CD8-positive, alpha-beta memory T cell (primary cell): Measurements from ENCODE around the gene BNC2. TPM values are rescaled to one million over a fixed set of nuclear protein-coding genes. Genes with fewer than 3 reads are reported as not detected.
A peak's percentile ranks its signal among the peaks of the same experiment; 100 is the strongest.

ENCODE experiments used
- CTCF ChIA-PET: fragments of 350-600 bp; sonication (Branson Sonifier 250); formaldehyde crosslinking; loops from one replicate; lab custom pipeline; 2021; ENCODE audit warnings: antibody characterized with exemption; lab: Charles Lee
- POLR2A ChIA-PET: fragments of 350-600 bp; sonication (Branson Sonifier 250); formaldehyde crosslinking; loops from one replicate; lab custom pipeline; 2021; ENCODE audit warnings: antibody characterized with exemption; lab: Charles Lee
- DNase-seq, 5 donors: peaks; one replicate each; pipeline versions ENCODE4 v3.0.0 to v3.0.0-alpha.2; 2020 to 2022; ENCODE audit warnings: mixed read lengths in 1 of 5
- H3K27ac ChIP-seq: one replicate; pipeline ENCODE4 v1.7.0; 2013; ENCODE audit warnings: low read depth, mild to moderate bottlenecking, low read length, moderate library complexity
- H3K27me3 ChIP-seq: 2 replicates; pipeline ENCODE4 v1.7.0; 2013; ENCODE audit warnings: low read length, mild to moderate bottlenecking; ENCODE audit not compliant: insufficient read depth, poor library complexity, severe bottlenecking
- H3K36me3 ChIP-seq: 2 replicates; pipeline ENCODE4 v1.7.0; 2013; ENCODE audit warnings: mild to moderate bottlenecking, low read length, moderate library complexity; ENCODE audit not compliant: insufficient read depth
- H3K4me1 ChIP-seq: 2 replicates; pipeline ENCODE4 v1.7.0; 2013; ENCODE audit warnings: mild to moderate bottlenecking, low read length, moderate library complexity; ENCODE audit not compliant: insufficient read depth
- H3K4me3 ChIP-seq: 2 replicates; pipeline ENCODE4 v1.7.0; 2013; ENCODE audit warnings: mild to moderate bottlenecking, low read length
- H3K9me3 ChIP-seq: 2 replicates; pipeline ENCODE4 v1.7.0; 2013; ENCODE audit warnings: mild to moderate bottlenecking, low read length
- H3K27ac Mint-ChIP-seq, 8 donors: one replicate each; pipeline ENCODE4 v1.8.0; 2020 to 2021; ENCODE audit warnings: mixed read lengths in 8 of 8, mild to moderate bottlenecking in 6 of 8, inconsistent platforms in 3 of 8, moderate library complexity in 3 of 8
- H3K27me3 Mint-ChIP-seq, 2 donors: one replicate each; pipeline ENCODE4 v1.8.0; 2020 to 2021; ENCODE audit warnings: mixed read lengths in 2 of 2, mild to moderate bottlenecking in 1 of 2, moderate library complexity in 1 of 2
- H3K36me3 Mint-ChIP-seq, 3 donors: one replicate each; pipeline ENCODE4 v1.8.0; 2020 to 2021; ENCODE audit warnings: mixed read lengths in 3 of 3, inconsistent platforms in 1 of 3, mild to moderate bottlenecking in 1 of 3
- H3K4me1 Mint-ChIP-seq, 3 donors: one replicate each; pipeline ENCODE4 v1.8.0; 2020 to 2021; ENCODE audit warnings: mixed read lengths in 3 of 3, inconsistent platforms in 1 of 3, mild to moderate bottlenecking in 1 of 3
- H3K4me3 Mint-ChIP-seq, 7 donors: one replicate each; pipeline ENCODE4 v1.8.0; 2020 to 2021; ENCODE audit warnings: mixed read lengths in 7 of 7, mild to moderate bottlenecking in 6 of 7, moderate library complexity in 4 of 7, inconsistent platforms in 2 of 7
- H3K9me3 Mint-ChIP-seq, 5 donors: one replicate each; pipeline ENCODE4 v1.8.0; 2020 to 2022; ENCODE audit warnings: mixed read lengths in 5 of 5, mild to moderate bottlenecking in 3 of 5, moderate library complexity in 2 of 5, inconsistent platforms in 1 of 5
- polyA plus RNA-seq: library from polyadenylated mRNA; unstranded; fragments of 300-500 nt; fragmentation: Illumina TruSeq; gene quantifications from one replicate; pipeline ENCODE4 v1.2.3, GENCODE V29; 2021
- total RNA-seq, 2 experiments: library from RNA; stranded (reverse); gene quantifications; one replicate each; pipeline ENCODE4 v1.2.3, GENCODE V29; 2021

The BNC2 gene
- total and polyA plus RNA-seq, 3 experiments from 2014 or later = 0.18 TPM; not detected in 2

DNA sequence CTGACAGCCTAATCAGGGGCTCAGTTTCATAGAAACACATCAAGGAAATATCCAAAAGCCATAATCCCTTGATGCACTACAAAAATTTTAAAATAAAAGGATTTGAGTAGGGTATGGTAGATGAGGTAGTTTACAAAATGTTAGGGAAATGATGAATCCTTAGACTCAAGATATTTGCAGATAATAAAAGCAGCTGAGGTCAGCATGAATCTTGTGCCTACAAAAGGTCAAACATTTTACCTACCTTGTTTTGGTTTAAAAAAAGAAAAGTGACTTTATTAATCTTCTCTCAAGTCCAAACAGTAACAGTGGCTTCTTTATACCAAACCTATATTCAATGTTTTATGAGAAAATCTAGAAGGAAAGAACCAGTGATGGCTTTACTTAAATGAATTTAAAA, 135.5 kb downstream of the BNC2 start:
- Histone ChIP-seq H3K4me1 (no peaks in the 10 kb centered on the region), H3K36me3 (no peaks in the 10 kb centered on the region), H3K27me3 (no peaks in the 10 kb centered on the region), H3K4me3 (no peak overlapping the region), H3K27ac (no peak overlapping the region), H3K9me3 (no peaks in the 10 kb centered on the region)
- no peak overlapping the region for H3K27ac Mint-ChIP-seq
- ChIA-PET POLR2A (no interaction called here), CTCF (no interaction called here)
- no peak overlapping the region for H3K4me3 Mint-ChIP-seq
- H3K27me3 Mint-ChIP-seq = no peaks in the 10 kb centered on the region
- no peaks in the 10 kb centered on the region for H3K36me3 Mint-ChIP-seq
- H3K4me1 Mint-ChIP-seq = no peaks in the 10 kb centered on the region
- H3K9me3 Mint-ChIP-seq = peaks cover 2 to 16% (median 9%) of the 10 kb centered on the region in 5 donors
- DNase-seq = no peak

GRCh38 chr9:16732546-16732945, 137.9 kb downstream of the BNC2 start:
- H3K27me3 Mint-ChIP-seq = peaks cover 3 to 7% of the 10 kb centered on the region in 2 donors
- CTCF ChIA-PET = no interaction called here
- POLR2A ChIA-PET = no interaction called here
- H3K36me3 Mint-ChIP-seq = no peaks in the 10 kb centered on the region
- no peak for DNase-seq
- no peak overlapping the region for H3K4me3 Mint-ChIP-seq
- Histone ChIP-seq H3K9me3 (no peaks in the 10 kb centered on the region), H3K4me3 (no peak overlapping the region), H3K27me3 (no peaks in the 10 kb centered on the region), H3K36me3 (no peaks in the 10 kb centered on the region), H3K27ac (no peak overlapping the region), H3K4me1 (no peaks in the 10 kb centered on the region)
- H3K9me3 Mint-ChIP-seq = peaks cover 0 to 11% (median 8%) of the 10 kb centered on the region in 5 donors
- H3K4me1 Mint-ChIP-seq = no peaks in the 10 kb centered on the region
- H3K27ac Mint-ChIP-seq = no peak overlapping the region

DNA sequence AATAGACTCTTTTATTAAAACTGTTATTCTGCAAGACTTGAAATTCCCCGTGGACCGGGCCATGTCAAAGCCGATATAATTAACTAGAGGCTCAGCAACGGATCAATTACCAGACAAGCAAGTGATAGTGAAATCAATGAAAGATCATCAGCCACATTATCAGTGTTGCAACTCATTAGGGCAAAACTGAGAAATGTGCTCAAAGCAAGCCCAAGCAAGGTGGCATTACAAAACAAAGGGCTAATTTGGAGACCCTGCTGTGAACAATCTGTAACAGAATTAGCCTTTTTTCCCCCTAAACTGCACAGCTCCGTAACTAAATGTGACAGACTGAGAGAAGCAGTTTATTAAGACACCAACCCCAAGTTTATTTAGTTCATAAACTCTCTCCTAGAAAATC, 140.3 kb downstream of the BNC2 start:
- ChIA-PET POLR2A (no interaction called here), CTCF (no interaction called here)
- Mint-ChIP-seq H3K4me3 (no peak overlapping the region), H3K36me3 (no peaks in the 10 kb centered on the region), H3K27ac (no peak overlapping the region), H3K4me1 (no peaks in the 10 kb centered on the region), H3K27me3 (peaks cover 9 to 23% of the 10 kb centered on the region in 2 donors), H3K9me3 (peaks cover 4 to 13% (median 10%) of the 10 kb centered on the region in 5 donors)
- H3K4me1 ChIP-seq = no peaks in the 10 kb centered on the region
- H3K9me3 ChIP-seq = no peaks in the 10 kb centered on the region
- H3K27ac ChIP-seq = no peak overlapping the region
- H3K27me3 ChIP-seq = no peaks in the 10 kb centered on the region
- no peak overlapping the region for H3K4me3 ChIP-seq
- H3K36me3 ChIP-seq = no peaks in the 10 kb centered on the region
- no peak for DNase-seq

DNA sequence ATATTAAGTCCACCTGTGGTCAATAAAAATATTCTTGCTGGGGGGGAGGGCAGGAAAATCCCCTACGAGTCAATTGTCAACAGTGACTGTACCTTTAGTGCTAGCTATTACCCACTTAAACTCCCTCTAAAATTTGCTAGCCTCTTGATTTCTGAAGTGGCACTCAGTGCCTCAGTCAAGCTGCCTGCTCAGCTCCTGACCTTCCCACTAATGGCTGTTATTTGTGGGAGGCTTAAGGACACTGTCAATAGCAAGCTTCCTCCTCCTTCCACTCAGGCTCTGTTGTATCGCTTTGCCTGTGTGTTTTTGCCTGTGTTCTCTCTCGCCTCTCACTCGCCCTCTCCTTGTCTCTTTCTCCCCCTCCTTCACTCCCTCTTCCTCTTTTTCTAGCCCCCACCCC, 140.8 kb downstream of the BNC2 start:
- Histone ChIP-seq H3K4me1 (no peaks in the 10 kb centered on the region), H3K4me3 (no peak overlapping the region), H3K27ac (no peak overlapping the region), H3K36me3 (no peaks in the 10 kb centered on the region), H3K9me3 (no peaks in the 10 kb centered on the region), H3K27me3 (no peaks in the 10 kb centered on the region)
- ChIA-PET CTCF (no interaction called here), POLR2A (no interaction called here)
- peaks cover 4 to 13% (median 10%) of the 10 kb centered on the region in 5 donors for H3K9me3 Mint-ChIP-seq
- H3K27ac Mint-ChIP-seq = no peak overlapping the region
- peaks cover 9 to 23% of the 10 kb centered on the region in 2 donors for H3K27me3 Mint-ChIP-seq
- no peaks in the 10 kb centered on the region for H3K36me3 Mint-ChIP-seq
- no peak overlapping the region for H3K4me3 Mint-ChIP-seq
- no peak for DNase-seq
- H3K4me1 Mint-ChIP-seq = no peaks in the 10 kb centered on the region

- ChIA-PET POLR2A (no interaction called here), CTCF (no interaction called here)
- H3K9me3 Mint-ChIP-seq = peaks cover 2 to 10% (median 7%) of the 10 kb centered on the region in 5 donors
- no peaks in the 10 kb centered on the region for H3K4me1 Mint-ChIP-seq
- no peak overlapping the region for H3K4me3 Mint-ChIP-seq
- H3K27ac ChIP-seq = no peak overlapping the region
- H3K36me3 ChIP-seq = no peaks in the 10 kb centered on the region
- peaks cover 9 to 23% of the 10 kb centered on the region in 2 donors for H3K27me3 Mint-ChIP-seq
- H3K4me1 ChIP-seq = no peaks in the 10 kb centered on the region
- no peak overlapping the region for H3K27ac Mint-ChIP-seq
- H3K36me3 Mint-ChIP-seq = no peaks in the 10 kb centered on the region
- H3K9me3 ChIP-seq = no peaks in the 10 kb centered on the region
- DNase-seq = no peak
- H3K4me3 ChIP-seq = no peak overlapping the region
- no peaks in the 10 kb centered on the region for H3K27me3 ChIP-seq
These were observed 142.3 kb downstream of the BNC2 start for GRCh38 chr9:16728137-16728508.

DNA sequence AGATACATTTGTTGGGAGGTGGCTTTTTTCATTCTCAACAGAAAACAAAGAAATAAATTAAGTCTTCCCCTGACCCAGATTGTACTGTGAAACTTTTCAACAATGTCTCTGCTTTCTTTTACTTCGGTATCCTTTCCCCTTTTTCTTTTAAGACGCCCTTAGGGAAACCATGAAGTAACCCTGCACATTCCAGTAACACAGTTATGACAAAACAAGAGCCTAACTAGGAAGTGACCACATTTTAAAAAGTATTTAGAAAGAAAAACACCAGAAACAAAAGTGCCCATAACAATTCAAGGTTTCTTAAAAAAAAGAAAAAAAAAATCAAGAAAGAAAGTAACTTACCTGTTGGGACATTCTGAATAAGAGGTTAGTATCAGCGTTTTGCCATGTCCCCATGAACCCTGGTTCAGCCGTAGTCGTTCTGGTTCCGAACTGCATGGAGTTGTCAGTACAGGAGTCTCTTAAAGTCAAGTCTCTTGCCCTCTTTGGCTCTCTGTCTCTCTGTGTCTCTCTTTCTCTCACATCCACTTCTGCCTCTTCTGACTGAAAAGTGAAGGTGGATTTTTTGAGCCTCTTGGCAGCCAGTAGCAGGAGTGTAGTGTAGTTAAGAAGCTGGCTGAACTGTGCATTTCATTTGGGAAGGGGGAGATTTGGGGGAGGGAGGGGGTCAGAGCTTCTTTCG, 142.9 kb downstream of the BNC2 start:
- H3K4me1 ChIP-seq = no peaks in the 10 kb centered on the region
- Mint-ChIP-seq H3K27me3 (peaks cover 9 to 23% of the 10 kb centered on the region in 2 donors), H3K9me3 (peaks cover 2 to 10% (median 8%) of the 10 kb centered on the region in 5 donors), H3K4me3 (no peak overlapping the region), H3K27ac (no peak overlapping the region), H3K36me3 (no peaks in the 10 kb centered on the region), H3K4me1 (no peaks in the 10 kb centered on the region)
- DNase-seq = no peak
- H3K36me3 ChIP-seq = no peaks in the 10 kb centered on the region
- H3K27ac ChIP-seq = no peak overlapping the region
- H3K9me3 ChIP-seq = no peaks in the 10 kb centered on the region
- no peaks in the 10 kb centered on the region for H3K27me3 ChIP-seq
- CTCF ChIA-PET = no interaction called here
- H3K4me3 ChIP-seq = no peak overlapping the region
- POLR2A ChIA-PET = no interaction called here

GRCh38 chr9:16726718-16727451, 143.6 kb downstream of the BNC2 start:
- Histone ChIP-seq H3K4me1 (no peaks in the 10 kb centered on the region), H3K27me3 (no peaks in the 10 kb centered on the region), H3K36me3 (no peaks in the 10 kb centered on the region), H3K4me3 (no peak overlapping the region), H3K27ac (no peak overlapping the region), H3K9me3 (no peaks in the 10 kb centered on the region)
- no peak for DNase-seq
- Mint-ChIP-seq H3K36me3 (no peaks in the 10 kb centered on the region), H3K4me1 (no peaks in the 10 kb centered on the region), H3K27ac (no peak overlapping the region), H3K27me3 (peaks cover 9 to 23% of the 10 kb centered on the region in 2 donors), H3K9me3 (peaks cover 2 to 10% (median 8%) of the 10 kb centered on the region in 5 donors), H3K4me3 (peak overlapping the region in 1 of 7 donors; percentile 27)
- ChIA-PET POLR2A (no interaction called here), CTCF (no interaction called here)

- no peaks in the 10 kb centered on the region for H3K36me3 Mint-ChIP-seq
- no peaks in the 10 kb centered on the region for H3K4me1 ChIP-seq
- H3K27me3 Mint-ChIP-seq = peaks cover 9 to 23% of the 10 kb centered on the region in 2 donors
- H3K27ac Mint-ChIP-seq = no peak overlapping the region
- no peaks in the 10 kb centered on the region for H3K27me3 ChIP-seq
- H3K4me3 Mint-ChIP-seq = no peak overlapping the region
- ChIA-PET CTCF (no interaction called here), POLR2A (no interaction called here)
- H3K36me3 ChIP-seq = no peaks in the 10 kb centered on the region
- peaks cover 2 to 10% (median 8%) of the 10 kb centered on the region in 5 donors for H3K9me3 Mint-ChIP-seq
- no peaks in the 10 kb centered on the region for H3K9me3 ChIP-seq
- H3K4me1 Mint-ChIP-seq = no peaks in the 10 kb centered on the region
- DNase-seq = no peak
- H3K27ac ChIP-seq = no peak overlapping the region
- no peak overlapping the region for H3K4me3 ChIP-seq
These were observed 144.4 kb downstream of the BNC2 start for GRCh38 chr9:16726029-16726428.
